HepG2 (cell line): ENCODE measurements around the gene SPTAN1. TPM values are rescaled to one million over a fixed set of nuclear protein-coding genes. Genes with fewer than 3 reads are reported as not detected.

ENCODE experiments used
- CBX5 ChIP-seq: sonication (generic); formaldehyde crosslinking; IDR thresholded peaks from 2 replicates; pipeline ENCODE4 v1.4.0; 2020; ENCODE audit warnings: missing genetic modification reagents, borderline replicate concordance
- CENPX ChIP-seq: sonication (generic); formaldehyde crosslinking; IDR thresholded peaks from 2 replicates; pipeline ENCODE4 v1.9.0; 2021; ENCODE audit warnings: mild to moderate bottlenecking, missing genetic modification reagents, moderate library complexity
- EP300 ChIP-seq, 3 experiments: sonication (generic) in 1 of 3; formaldehyde crosslinking in 1 of 3; IDR thresholded peaks; 2 replicates each; pipeline versions ENCODE4 v1.5.1 to v1.6.1; 2011 to 2020; ENCODE audit warnings: low read depth in 2 of 3, low read length in 2 of 3, borderline replicate concordance in 1 of 3, improper control_type of control experiment in 1 of 3, mild to moderate bottlenecking in 1 of 3, missing genetic modification reagents in 1 of 3, moderate library complexity in 1 of 3
- FOXK1 ChIP-seq: sonication (generic); formaldehyde crosslinking; IDR thresholded peaks from 2 replicates; pipeline ENCODE4 v1.4.0; 2020; ENCODE audit warnings: low read depth, missing genetic modification reagents, borderline replicate concordance
- HES4 ChIP-seq: sonication (generic); formaldehyde crosslinking; IDR thresholded peaks from 2 replicates; pipeline ENCODE4 v1.9.0; 2021; ENCODE audit warnings: mild to moderate bottlenecking, missing genetic modification reagents, borderline replicate concordance
- JUNB ChIP-seq: sonication (generic); formaldehyde crosslinking; IDR thresholded peaks from 2 replicates; pipeline ENCODE4 v1.8.0; 2022; ENCODE audit warnings: missing genetic modification reagents, mild to moderate bottlenecking, borderline replicate concordance
- NKX3-1 ChIP-seq: sonication (generic); formaldehyde crosslinking; IDR thresholded peaks from 2 replicates; pipeline ENCODE4 v1.5.0; 2020; ENCODE audit warnings: missing genetic modification reagents
- RBM22 ChIP-seq: fragments of 200-400 bp; formaldehyde crosslinking; optimal IDR thresholded peaks from 2 replicates; pipeline ENCODE3; 2017; ENCODE audit warnings: mild to moderate bottlenecking, low read length, moderate library complexity
- SMAD1 ChIP-seq: sonication (generic); formaldehyde crosslinking; IDR thresholded peaks from 2 replicates; pipeline ENCODE4 v1.4.0; 2020; ENCODE audit warnings: missing genetic modification reagents, low read depth, mild to moderate bottlenecking, borderline replicate concordance
- SP5 ChIP-seq: IDR thresholded peaks from 2 replicates; pipeline ENCODE4 v1.6.1; 2016; ENCODE audit warnings: low read depth, borderline replicate concordance
- SPEN ChIP-seq: sonication (generic); formaldehyde crosslinking; IDR thresholded peaks from 2 replicates; pipeline ENCODE4 v1.5.1; 2020; ENCODE audit warnings: low read depth, mild to moderate bottlenecking, missing genetic modification reagents
- TIGD3 ChIP-seq: sonication (generic); formaldehyde crosslinking; IDR thresholded peaks from 2 replicates; pipeline ENCODE4 v1.5.1; 2020; ENCODE audit warnings: mild to moderate bottlenecking, missing genetic modification reagents, borderline replicate concordance
- ZFYVE20 ChIP-seq: sonication (generic); formaldehyde crosslinking; IDR thresholded peaks from 2 replicates; pipeline ENCODE4 v1.8.0; 2023; ENCODE audit warnings: low read depth, mild to moderate bottlenecking, moderate library complexity, missing genetic modification reagents, borderline replicate concordance
- ZNF17 ChIP-seq: sonication (generic); formaldehyde crosslinking; IDR thresholded peaks from 2 replicates; pipeline ENCODE4 v1.5.0; 2020; ENCODE audit warnings: mild to moderate bottlenecking, missing genetic modification reagents
- ZNF709 ChIP-seq: sonication (generic); formaldehyde crosslinking; IDR thresholded peaks from 2 replicates; pipeline ENCODE4 v1.5.0; 2020; ENCODE audit warnings: mild to moderate bottlenecking, missing genetic modification reagents
- polyA plus RNA-seq, 8 experiments: library from polyadenylated mRNA; depleted of rRNA in 3 of 8; stranded (reverse) in 7 of 8; unstranded in 1 of 8; fragments of >200 nt; fragmentation: Illumina TruSeq in 4 of 8; extraction: Trizol in 4 of 8; gene quantifications; 2 replicates each; pipeline versions ENCODE4 v1.2.1 to v1.2.3, GENCODE V29; 2011 to 2016; ENCODE audit warnings: low read depth in 4 of 8, missing spikeins in 1 of 8, mixed read lengths in 1 of 8; ENCODE audit not compliant: insufficient read depth in 1 of 8
- total RNA-seq, 5 experiments: library from RNA; depleted of rRNA; stranded (reverse); fragments of >200 nt; fragmentation: Illumina TruSeq; extraction: Trizol; gene quantifications; 2 replicates each; pipeline ENCODE4 v1.2.3, GENCODE V29; 2016; ENCODE audit warnings: low read depth in 1 of 5
- TF ChIP-seq, protein P1 (sequence below): IDR thresholded peaks from 2 replicates; pipeline ENCODE4 v1.6.1; 2016; ENCODE audit warnings: low read depth, missing genetic modification reagents, missing compliant biosample characterization
- TF ChIP-seq, protein P2 (sequence below): sonication (generic); formaldehyde crosslinking; conservative IDR thresholded peaks from 2 replicates; pipeline ENCODE4 v1.4.0; 2020; ENCODE audit warnings: missing genetic modification reagents
- TF ChIP-seq, protein P3 (sequence below): sonication (generic); formaldehyde crosslinking; IDR thresholded peaks from 2 replicates; pipeline ENCODE4 v1.4.0; 2020; ENCODE audit warnings: missing genetic modification reagents

Gene SPTAN1
- total and polyA plus RNA-seq, 2 of the 13 experiments (the other 11 are each of a cell fraction or from before 2014, with no cell fraction given) = 106 to 111 TPM

- TF ChIP-seq, protein P1, sequence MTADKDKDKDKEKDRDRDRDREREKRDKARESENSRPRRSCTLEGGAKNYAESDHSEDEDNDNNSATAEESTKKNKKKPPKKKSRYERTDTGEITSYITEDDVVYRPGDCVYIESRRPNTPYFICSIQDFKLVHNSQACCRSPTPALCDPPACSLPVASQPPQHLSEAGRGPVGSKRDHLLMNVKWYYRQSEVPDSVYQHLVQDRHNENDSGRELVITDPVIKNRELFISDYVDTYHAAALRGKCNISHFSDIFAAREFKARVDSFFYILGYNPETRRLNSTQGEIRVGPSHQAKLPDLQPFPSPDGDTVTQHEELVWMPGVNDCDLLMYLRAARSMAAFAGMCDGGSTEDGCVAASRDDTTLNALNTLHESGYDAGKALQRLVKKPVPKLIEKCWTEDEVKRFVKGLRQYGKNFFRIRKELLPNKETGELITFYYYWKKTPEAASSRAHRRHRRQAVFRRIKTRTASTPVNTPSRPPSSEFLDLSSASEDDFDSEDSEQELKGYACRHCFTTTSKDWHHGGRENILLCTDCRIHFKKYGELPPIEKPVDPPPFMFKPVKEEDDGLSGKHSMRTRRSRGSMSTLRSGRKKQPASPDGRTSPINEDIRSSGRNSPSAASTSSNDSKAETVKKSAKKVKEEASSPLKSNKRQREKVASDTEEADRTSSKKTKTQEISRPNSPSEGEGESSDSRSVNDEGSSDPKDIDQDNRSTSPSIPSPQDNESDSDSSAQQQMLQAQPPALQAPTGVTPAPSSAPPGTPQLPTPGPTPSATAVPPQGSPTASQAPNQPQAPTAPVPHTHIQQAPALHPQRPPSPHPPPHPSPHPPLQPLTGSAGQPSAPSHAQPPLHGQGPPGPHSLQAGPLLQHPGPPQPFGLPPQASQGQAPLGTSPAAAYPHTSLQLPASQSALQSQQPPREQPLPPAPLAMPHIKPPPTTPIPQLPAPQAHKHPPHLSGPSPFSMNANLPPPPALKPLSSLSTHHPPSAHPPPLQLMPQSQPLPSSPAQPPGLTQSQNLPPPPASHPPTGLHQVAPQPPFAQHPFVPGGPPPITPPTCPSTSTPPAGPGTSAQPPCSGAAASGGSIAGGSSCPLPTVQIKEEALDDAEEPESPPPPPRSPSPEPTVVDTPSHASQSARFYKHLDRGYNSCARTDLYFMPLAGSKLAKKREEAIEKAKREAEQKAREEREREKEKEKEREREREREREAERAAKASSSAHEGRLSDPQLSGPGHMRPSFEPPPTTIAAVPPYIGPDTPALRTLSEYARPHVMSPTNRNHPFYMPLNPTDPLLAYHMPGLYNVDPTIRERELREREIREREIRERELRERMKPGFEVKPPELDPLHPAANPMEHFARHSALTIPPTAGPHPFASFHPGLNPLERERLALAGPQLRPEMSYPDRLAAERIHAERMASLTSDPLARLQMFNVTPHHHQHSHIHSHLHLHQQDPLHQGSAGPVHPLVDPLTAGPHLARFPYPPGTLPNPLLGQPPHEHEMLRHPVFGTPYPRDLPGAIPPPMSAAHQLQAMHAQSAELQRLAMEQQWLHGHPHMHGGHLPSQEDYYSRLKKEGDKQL = no peak
- TF ChIP-seq ZNF709 (peak; percentile 86; the same call in 1 of the 2 replicates), CENPX (CRISPR knock-in tag) (no peak), CBX5 (peak; percentile 86), SP5 (CRISPR knock-in tag) (peak; percentile 58; the same call in 1 of the 2 replicates), RBM22 (peak; percentile 59), SPEN (CRISPR knock-in tag) (peak; percentile 84), ZFYVE20 (no peak), NKX3-1 (CRISPR knock-in tag) (peak; percentile 61; the same call in 1 of the 2 replicates), JUNB (CRISPR knock-in tag) (no peak; the same call in 1 of the 2 replicates), TIGD3 (0 out of 2 replicates have a peak, but pooled peaks have one; percentile 44), HES4 (CRISPR knock-in tag) (no peak; the same call in 1 of the 2 replicates), FOXK1 (CRISPR knock-in tag) (peak; percentile 71; the same call in 1 of the 2 replicates), EP300 (IDR thresholded peaks at IDR 0.05; ENCODE audit: low read depth in 2 of 2, low read length in 2 of 2) (no peak), EP300 (CRISPR knock-in tag; IDR thresholded peaks at IDR 0.05; ENCODE audit: borderline replicate concordance) (peak; percentile 13; the same call in 1 of the 2 replicates), ZNF17 (no peak), SMAD1 (CRISPR knock-in tag) (no peak)
- TF ChIP-seq, protein P2, sequence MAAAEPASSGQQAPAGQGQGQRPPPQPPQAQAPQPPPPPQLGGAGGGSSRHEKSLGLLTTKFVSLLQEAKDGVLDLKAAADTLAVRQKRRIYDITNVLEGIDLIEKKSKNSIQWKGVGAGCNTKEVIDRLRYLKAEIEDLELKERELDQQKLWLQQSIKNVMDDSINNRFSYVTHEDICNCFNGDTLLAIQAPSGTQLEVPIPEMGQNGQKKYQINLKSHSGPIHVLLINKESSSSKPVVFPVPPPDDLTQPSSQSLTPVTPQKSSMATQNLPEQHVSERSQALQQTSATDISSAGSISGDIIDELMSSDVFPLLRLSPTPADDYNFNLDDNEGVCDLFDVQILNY (CRISPR knock-in tag) = peak; percentile 90
- TF ChIP-seq, protein P3, sequence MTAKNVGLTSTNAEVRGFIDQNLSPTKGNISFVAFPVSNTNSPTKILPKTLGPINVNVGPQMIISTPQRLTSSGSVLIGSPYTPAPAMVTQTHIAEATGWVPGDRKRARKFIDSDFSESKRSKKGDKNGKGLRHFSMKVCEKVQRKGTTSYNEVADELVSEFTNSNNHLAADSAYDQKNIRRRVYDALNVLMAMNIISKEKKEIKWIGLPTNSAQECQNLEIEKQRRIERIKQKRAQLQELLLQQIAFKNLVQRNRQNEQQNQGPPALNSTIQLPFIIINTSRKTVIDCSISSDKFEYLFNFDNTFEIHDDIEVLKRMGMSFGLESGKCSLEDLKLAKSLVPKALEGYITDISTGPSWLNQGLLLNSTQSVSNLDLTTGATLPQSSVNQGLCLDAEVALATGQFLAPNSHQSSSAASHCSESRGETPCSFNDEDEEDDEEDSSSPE (CRISPR knock-in tag) = peak; percentile 96
Observed at GRCh38 chr9:128656416-128657343, 104.3 kb downstream of the SPTAN1 start, which contains the start of gene DYNC2I2 (continued).
